Amniotic stem cell (primary cell): Measurements from ENCODE around the gene RAB1A.

Source experiments
- DNase-seq: peaks from one replicate; lab custom pipeline; 2025; lab: John Stamatoyannopoulos, UW

RAB1A gene

GRCh38 chr2:65061146-65061909 is 68.6 kb downstream of the RAB1A start:
- no peak for DNase-seq

DNA sequence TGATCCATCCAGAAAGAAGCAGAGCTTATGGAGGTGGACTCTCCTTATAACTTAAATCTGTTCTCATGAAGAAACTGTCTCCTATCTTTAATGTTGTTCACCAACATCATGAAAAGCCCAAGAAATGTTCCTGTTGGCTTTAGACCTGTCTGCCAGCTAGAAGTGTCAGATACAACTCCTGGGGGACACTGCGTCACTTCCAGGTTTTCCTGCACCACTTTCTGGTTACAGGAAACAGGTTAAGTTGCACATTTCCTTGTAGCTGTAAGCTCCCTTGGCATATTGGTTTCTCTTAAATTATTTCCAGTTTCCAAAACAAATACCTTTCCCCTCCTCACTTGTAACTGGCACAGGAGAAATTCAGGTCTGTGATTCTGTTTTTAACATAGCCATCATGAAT is 70.8 kb downstream of the RAB1A start:
- no peak for DNase-seq

- DNase-seq: no peak
Measured at GRCh38 chr2:65057391-65058052, 72.4 kb downstream of the RAB1A start.

GRCh38 chr2:65057054-65057375 is 72.9 kb downstream of the RAB1A start:
- no peak for DNase-seq

DNA sequence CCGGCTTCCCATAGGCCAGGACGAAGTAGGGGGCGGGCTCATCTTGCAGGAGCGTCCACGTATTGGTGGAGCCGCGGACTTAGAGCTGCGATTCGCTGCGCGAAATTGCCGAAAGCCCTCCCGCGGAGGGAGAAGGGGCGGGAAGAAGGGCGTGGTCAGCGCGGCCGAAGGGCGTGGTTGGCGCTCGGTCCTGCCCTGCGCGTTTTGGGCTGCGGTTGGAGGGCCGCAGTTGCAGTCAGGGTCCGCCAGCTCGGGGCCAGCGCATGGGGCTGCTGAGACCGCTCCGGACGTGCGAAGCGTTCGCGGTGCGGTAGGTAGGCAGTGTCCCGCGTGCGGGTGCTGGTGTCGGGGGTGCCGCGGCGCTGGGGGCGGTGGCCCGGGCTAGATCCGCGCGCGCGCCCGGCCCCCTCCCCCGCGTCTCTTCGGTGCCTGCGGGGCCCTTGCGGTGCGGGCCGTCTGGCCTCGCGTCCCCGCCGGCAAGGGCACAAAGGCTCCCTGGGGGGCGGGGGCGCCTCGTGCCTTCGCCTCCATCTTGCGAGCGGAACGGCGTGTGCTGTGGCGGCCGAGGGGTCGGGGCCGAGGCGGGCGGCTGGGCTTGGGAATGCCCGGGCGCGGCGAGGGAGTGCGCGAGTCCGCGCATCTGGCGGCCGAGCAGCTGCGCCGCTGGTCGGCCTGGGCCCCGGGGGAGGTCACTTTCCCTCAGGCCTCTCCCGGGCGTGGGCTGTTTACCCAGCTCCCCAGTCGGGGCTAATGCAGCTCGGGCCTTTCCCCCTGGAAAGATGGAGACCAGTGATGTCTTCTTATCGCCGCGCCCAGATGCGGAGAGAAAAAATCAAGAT is 73.5 kb downstream of the RAB1A start, which contains the start of gene CEP68:
Gene CEP68, plus strand, starts transcription at position 202 of the 839 bp plus-strand sequence. CDS start 13,029 bp downstream, outside the sequence.
- peak; percentile 91 for DNase-seq

DNA sequence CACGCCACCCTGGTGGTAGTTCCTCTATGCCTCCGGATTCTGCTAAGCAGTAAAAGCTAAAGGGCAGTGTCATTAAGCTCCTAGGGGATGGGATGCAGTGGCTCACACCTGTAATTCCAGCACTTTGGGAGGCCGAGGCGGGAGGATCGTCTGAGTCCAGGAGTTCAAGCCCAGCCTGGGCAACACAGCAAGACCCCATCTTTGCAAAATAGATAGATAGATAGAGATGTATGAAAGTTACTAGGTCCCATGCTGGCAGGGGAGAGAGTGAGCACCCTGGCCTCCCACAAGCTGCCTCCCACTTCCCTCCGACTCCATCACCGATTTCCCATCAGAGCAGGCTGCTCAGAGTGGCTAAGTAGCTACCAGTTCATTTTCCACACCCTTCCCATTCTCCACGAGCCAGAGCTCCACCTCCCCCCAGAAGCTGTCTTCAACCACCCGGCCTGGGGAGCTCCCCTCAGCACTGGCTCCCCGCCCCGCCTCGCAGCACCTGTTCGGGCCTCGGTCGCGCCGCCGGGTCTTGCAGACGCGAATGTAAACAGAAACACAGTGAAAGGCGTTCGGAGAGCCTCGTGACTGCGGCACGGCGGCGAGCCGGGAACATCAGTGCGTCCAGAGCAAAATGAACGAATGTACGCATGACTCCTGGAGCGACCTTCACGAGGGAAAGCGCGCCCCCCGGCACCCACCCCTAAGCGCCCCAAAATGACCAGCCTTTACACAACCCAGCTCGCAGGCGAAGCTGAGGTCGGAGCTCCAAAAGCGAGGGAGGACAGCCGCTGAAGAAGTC is 74.3 kb downstream of the RAB1A start:
- no peak for DNase-seq

DNA sequence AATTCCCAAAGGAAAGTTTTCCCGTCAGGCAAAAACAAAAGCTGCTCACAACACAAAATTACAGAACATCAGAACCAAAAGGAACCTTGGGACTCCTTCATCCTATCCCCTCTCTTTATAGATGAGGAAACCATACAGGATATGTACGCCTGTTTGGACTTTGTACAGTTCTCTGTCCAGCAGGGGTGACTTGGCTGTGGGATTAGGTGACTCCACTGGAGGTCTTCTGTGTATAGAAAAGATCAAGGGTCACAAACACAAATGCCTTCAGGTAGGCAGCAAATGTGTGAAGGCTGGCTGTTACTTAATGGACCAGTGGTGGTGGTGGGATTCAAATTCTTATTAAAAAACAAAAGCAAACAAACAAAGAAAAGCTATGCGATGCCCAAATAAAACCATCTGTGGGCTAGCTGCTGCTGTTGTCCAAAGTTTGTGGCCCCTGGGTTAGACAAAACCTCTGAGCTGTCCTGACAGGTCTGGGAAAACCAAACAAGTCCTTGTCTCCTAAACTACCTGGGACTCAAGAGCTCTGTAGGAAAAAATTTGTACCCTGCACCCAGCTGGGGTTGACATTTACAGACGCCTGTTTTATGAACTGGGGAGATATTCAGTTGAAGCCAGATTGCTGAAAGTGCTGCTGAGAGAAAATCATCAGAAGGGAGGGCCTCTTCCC is 75.0 kb downstream of the RAB1A start:
- no peak for DNase-seq

DNA sequence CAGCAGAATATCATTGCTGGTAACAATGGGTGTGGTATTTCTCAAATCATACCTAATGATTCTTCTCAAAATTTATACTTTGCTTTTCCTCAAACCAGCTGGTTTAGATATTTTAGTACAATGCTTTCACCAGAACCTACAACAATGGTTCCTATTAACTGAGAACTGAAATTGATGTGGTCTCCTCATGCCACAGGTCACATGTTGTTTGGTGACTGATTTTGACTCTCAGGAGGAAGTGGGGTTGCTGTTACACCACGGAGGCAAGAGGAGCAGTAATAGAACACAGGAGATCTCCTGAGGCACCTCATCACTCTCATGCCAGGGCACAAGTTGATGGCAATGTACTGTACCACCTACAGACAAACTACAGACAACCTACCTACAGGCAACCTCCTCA is 76.7 kb downstream of the RAB1A start:
- no peak for DNase-seq

GRCh38 chr2:65050931-65051330 is 79.0 kb downstream of the RAB1A start:
- no peak for DNase-seq

GRCh38 chr2:65049010-65049639 is 80.8 kb downstream of the RAB1A start:
- no peak for DNase-seq

DNA sequence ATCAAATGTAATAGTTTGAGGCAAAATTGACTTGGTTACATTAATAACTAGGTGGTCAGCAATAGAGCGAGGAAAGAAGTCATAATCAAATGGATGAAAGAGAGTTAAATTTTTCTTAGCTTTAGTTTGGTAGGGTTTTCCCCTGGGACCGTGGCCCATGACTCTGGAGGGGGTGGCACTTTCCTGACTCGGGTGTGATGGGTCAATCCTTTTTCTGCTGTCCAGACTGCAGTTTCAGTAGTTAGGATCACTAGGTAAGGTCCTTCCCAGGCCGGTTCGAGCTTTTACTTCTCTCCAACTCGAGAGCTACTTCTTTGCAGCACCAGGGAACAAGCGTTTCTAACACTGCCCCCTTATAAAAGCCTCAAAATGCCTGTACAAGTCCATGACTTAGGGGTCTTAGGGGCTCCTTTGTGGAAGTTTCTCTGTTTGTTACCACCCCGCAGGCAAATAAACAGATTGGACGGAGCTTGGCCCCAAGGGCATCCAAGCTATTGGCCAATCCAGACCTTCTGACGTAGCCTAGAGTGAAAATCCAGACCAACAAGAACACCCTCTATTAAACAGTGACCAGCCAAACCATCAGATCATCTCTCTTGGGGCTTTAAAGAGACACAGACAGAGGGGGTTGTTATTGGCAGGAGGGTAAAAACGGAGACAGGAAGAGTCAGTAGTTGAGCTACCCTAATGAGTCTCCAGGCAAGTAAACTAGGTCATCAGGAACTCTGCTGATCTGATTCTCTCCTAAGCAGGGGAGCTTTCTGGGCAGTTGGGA is 83.1 kb downstream of the RAB1A start:
- DNase-seq: no peak

GRCh38 chr2:65045651-65046050 is 84.3 kb downstream of the RAB1A start:
- DNase-seq: no peak

- no peak for DNase-seq
Measured at GRCh38 chr2:65044097-65044735, 85.7 kb downstream of the RAB1A start.

GRCh38 chr2:65043001-65043400 is 86.9 kb downstream of the RAB1A start:
- DNase-seq: no peak

- DNase-seq: peak; percentile 77
Measured at GRCh38 chr2:65040400-65041261, 89.3 kb downstream of the RAB1A start.

GRCh38 chr2:65039640-65040039 is 90.3 kb downstream of the RAB1A start:
- no peak for DNase-seq

- DNase-seq: no peak
Measured at GRCh38 chr2:65037178-65037577, 92.7 kb downstream of the RAB1A start.
